Thyroid gland (tissue), 4 donors: Measurements from ENCODE around the gene SLC35F3. TPM values are rescaled to one million over a fixed set of nuclear protein-coding genes. Genes with fewer than 3 reads are reported as not detected.

Experiments
- DNase-seq, 2 donors: peaks; one replicate each; pipeline ENCODE4 v3.0.0-alpha.2; 2019
- H3K27ac ChIP-seq, 3 donors: fragments of 200-600 bp; sonication (generic); 1 replicate in 2 of 3; 2 replicates in 1 of 3; pipeline ENCODE4 v1.5.1; 2016 to 2019; ENCODE audit warnings: mild to moderate bottlenecking in 1 of 3, moderate library complexity in 1 of 3
- H3K27me3 ChIP-seq: fragments of 200-600 bp; sonication (generic); one replicate; pipeline ENCODE4 v1.5.1; 2019
- H3K36me3 ChIP-seq, 2 donors: fragments of 200-600 bp; sonication (generic); one replicate each; pipeline ENCODE4 v1.5.1; 2016 to 2019
- H3K4me1 ChIP-seq, 2 donors: fragments of 200-600 bp; sonication (generic); one replicate each; pipeline ENCODE4 v1.5.1; 2017 to 2019
- H3K4me3 ChIP-seq, 3 donors: fragments of 200-600 bp; sonication (generic); replicated peaks in 1 of 3; 1 replicate in 2 of 3; 2 replicates in 1 of 3; pipeline ENCODE4 v1.5.1; 2016; ENCODE audit warnings: mild to moderate bottlenecking in 1 of 3
- H3K9me3 ChIP-seq: fragments of 200-600 bp; sonication (generic); one replicate; pipeline ENCODE4 v1.5.1; 2017
- CTCF ChIP-seq, 6 experiments: fragments of 200-600 bp in 3 of 6; fragments of 450-650 bp in 3 of 6; sonication (generic) in 3 of 6; IDR thresholded peaks; one replicate each; pipeline ENCODE4 v1.5.1; 2016 to 2019; ENCODE audit warnings: antibody characterized with exemption in 6 of 6, mild to moderate bottlenecking in 2 of 6, inconsistent platforms in 1 of 6, moderate library complexity in 1 of 6
- POLR2A ChIP-seq, 2 donors: fragments of 450-650 bp; IDR thresholded peaks; one replicate each; pipeline ENCODE4 v1.6.1; 2017; ENCODE audit warnings: antibody characterized with exemption in 2 of 2, mild to moderate bottlenecking in 2 of 2, moderate library complexity in 1 of 2
- WGBS, 2 donors: methylation state at CpG; one replicate each; pipeline ENCODE4 v1.1.5; 2017; 5-methylcytosine and 5-hydroxymethylcytosine counted together
- intact Hi-C: fragments of 100-400 bp; cut with DNase I; formaldehyde crosslinking; loops from one replicate; pipeline ENCODE4 v1.15.1; 2023
- total RNA-seq, 4 donors: library from RNA; depleted of rRNA; stranded (reverse); fragments of >200 nt; gene quantifications; one replicate each; pipeline ENCODE4 v1.2.3, GENCODE V29; 2016

SLC35F3 gene
- total RNA-seq, 4 donors from 2014 or later, result 0.89 to 1.9 (median 1.5) TPM; not detected in 1

- intact Hi-C loops, result no loop called here
- Histone ChIP-seq H3K9me3 (no peaks in the 10 kb centered on the region), H3K27me3 (no peaks in the 10 kb centered on the region), H3K27ac (no peak overlapping the region), H3K4me1 (no peaks in the 10 kb centered on the region), H3K36me3 (no peaks in the 10 kb centered on the region), H3K4me3 (no peak overlapping the region)
- no peak for TF ChIP-seq CTCF (IDR thresholded peaks at IDR 0.05)
- TF ChIP-seq POLR2A (IDR thresholded peaks at IDR 0.05), result no peak
- no peak for DNase-seq
Observed at GRCh38 chr1:234008591-234008990, 104.1 kb downstream of the SLC35F3 start.

- Histone ChIP-seq H3K4me3 (no peak overlapping the region), H3K4me1 (no peaks in the 10 kb centered on the region), H3K9me3 (no peaks in the 10 kb centered on the region), H3K27me3 (no peaks in the 10 kb centered on the region), H3K27ac (no peak overlapping the region), H3K36me3 (no peaks in the 10 kb centered on the region)
- WGBS, 2 donors, result 83 to 100% methylated on average over 1 of the region's 1 CpG
- intact Hi-C loops, result no loop called here
- DNase-seq, result no peak
- TF ChIP-seq CTCF (IDR thresholded peaks at IDR 0.05), result no peak
- no peak for TF ChIP-seq POLR2A (IDR thresholded peaks at IDR 0.05)
Observed at GRCh38 chr1:234009668-234010067, 105.2 kb downstream of the SLC35F3 start.

- H3K4me1 ChIP-seq, result no peaks in the 10 kb centered on the region
- H3K4me3 ChIP-seq, result no peak overlapping the region
- intact Hi-C loops, result no loop called here
- H3K36me3 ChIP-seq, result no peaks in the 10 kb centered on the region
- H3K27me3 ChIP-seq, result no peaks in the 10 kb centered on the region
- TF ChIP-seq POLR2A (IDR thresholded peaks at IDR 0.05) (no peak), CTCF (IDR thresholded peaks at IDR 0.05) (no peak)
- WGBS, 2 donors, result 68 to 84% methylated on average over 3 of the region's 3 CpGs
- no peaks in the 10 kb centered on the region for H3K9me3 ChIP-seq
- no peak overlapping the region for H3K27ac ChIP-seq
- DNase-seq, result no peak
Observed at GRCh38 chr1:234014208-234014607, 109.7 kb downstream of the SLC35F3 start.

GRCh38 chr1:234018816-234019215 is 114.3 kb downstream of the SLC35F3 start:
- TF ChIP-seq POLR2A (IDR thresholded peaks at IDR 0.05) (no peak), CTCF (IDR thresholded peaks at IDR 0.05) (no peak)
- H3K9me3 ChIP-seq, result no peaks in the 10 kb centered on the region
- 97 to 98% methylated on average over 4 of the region's 4 CpGs for WGBS, 2 donors
- DNase-seq, result no peak
- H3K36me3 ChIP-seq, result no peaks in the 10 kb centered on the region
- H3K4me1 ChIP-seq, result no peaks in the 10 kb centered on the region
- no peak overlapping the region for H3K4me3 ChIP-seq
- no peak overlapping the region for H3K27ac ChIP-seq
- intact Hi-C loops, result no loop called here
- H3K27me3 ChIP-seq, result no peaks in the 10 kb centered on the region

GRCh38 chr1:234019387-234019786 is 114.9 kb downstream of the SLC35F3 start:
- no peaks in the 10 kb centered on the region for H3K36me3 ChIP-seq
- no peak overlapping the region for H3K27ac ChIP-seq
- DNase-seq, result no peak
- intact Hi-C loops, result no loop called here
- H3K4me1 ChIP-seq, result no peaks in the 10 kb centered on the region
- TF ChIP-seq POLR2A (IDR thresholded peaks at IDR 0.05) (no peak), CTCF (IDR thresholded peaks at IDR 0.05) (no peak)
- H3K4me3 ChIP-seq, result no peak overlapping the region
- WGBS, 2 donors, result 94 to 95% methylated on average over 2 of the region's 2 CpGs
- H3K9me3 ChIP-seq, result no peaks in the 10 kb centered on the region
- no peaks in the 10 kb centered on the region for H3K27me3 ChIP-seq
